ENCODE data around the gene ZNF800.
A peak's percentile ranks its signal among the peaks of the same experiment; 100 is the strongest.
"Not testable (repeated sequence)": the region's sequence is repeated elsewhere in the genome, so short reads cannot be mapped to it uniquely, and the experiment has no call there.

ZNF800 gene

GRCh38 chr7:127392566-127393367 lies at the start of gene ZNF800:
ZNF800 (minus strand) TSS chr7:127392708; CDS start chr7:127391557, 1,151 bp downstream.
- peak; percentile 90 for ATAC-seq
- DNase-seq, result peak; percentile 91

GRCh38 chr7:127440206-127440605 lies 47.7 kb upstream of the ZNF800 start:
- ATAC-seq, result no peak
- no peak for DNase-seq

- no peak for ATAC-seq
Observed at GRCh38 chr7:127438836-127439235, 46.3 kb upstream of the ZNF800 start.

GRCh38 chr7:127437837-127438236 lies 45.3 kb upstream of the ZNF800 start:
- no peak for DNase-seq
- ATAC-seq, result no peak

More at GRCh38 chr7:127438836-127439235, 46.3 kb upstream of the ZNF800 start:
- DNase-seq, result no peak

GRCh38 chr7:127437241-127437640 lies 44.7 kb upstream of the ZNF800 start:
- no peak for ATAC-seq
- DNase-seq, result no peak

GRCh38 chr7:127429281-127429680 lies 36.8 kb upstream of the ZNF800 start:
- not testable (repeated sequence) for ATAC-seq, DNase-seq

- no peak for ATAC-seq
- DNase-seq, result no peak
Observed at GRCh38 chr7:127419196-127419595, 26.7 kb upstream of the ZNF800 start.

- ATAC-seq, result no peak
Observed at GRCh38 chr7:127418459-127418858, 26.0 kb upstream of the ZNF800 start.

GRCh38 chr7:127417346-127417745 lies 24.8 kb upstream of the ZNF800 start:
- ATAC-seq, result no peak
- DNase-seq, result no peak

More at GRCh38 chr7:127418459-127418858, 26.0 kb upstream of the ZNF800 start:
- DNase-seq, result no peak

GRCh38 chr7:127415060-127415742 lies 22.7 kb upstream of the ZNF800 start:
- DNase-seq (no peak), ATAC-seq (peak; percentile 42)

- DNase-seq (no peak), ATAC-seq (peak; percentile 44)
Observed at GRCh38 chr7:127413962-127414361, 21.5 kb upstream of the ZNF800 start.

- DNase-seq (no peak), ATAC-seq (no peak)
Observed at GRCh38 chr7:127413326-127413725, 20.8 kb upstream of the ZNF800 start.

- ATAC-seq, result no peak
- DNase-seq, result no peak
Observed at GRCh38 chr7:127411176-127411575, 18.7 kb upstream of the ZNF800 start.

GRCh38 chr7:127409629-127410028 lies 17.1 kb upstream of the ZNF800 start:
- no peak for ATAC-seq

GRCh38 chr7:127404286-127405072 lies 12.0 kb upstream of the ZNF800 start:
- peak; percentile 55 for ATAC-seq
- DNase-seq, result no peak

More at GRCh38 chr7:127409629-127410028, 17.1 kb upstream of the ZNF800 start:
- no peak for DNase-seq

- ATAC-seq (no peak), DNase-seq (no peak)
Observed at GRCh38 chr7:127396184-127396583, 3.7 kb upstream of the ZNF800 start.

- ATAC-seq, DNase-seq: not testable (repeated sequence)
Observed at GRCh38 chr7:127395104-127395503, 2.6 kb upstream of the ZNF800 start.

- no peak for ATAC-seq
- DNase-seq, result peak; percentile 29
Observed at GRCh38 chr7:127393368-127394058, 1.0 kb upstream of the ZNF800 start.

- DNase-seq (peak; percentile 74), ATAC-seq (peak; percentile 68)
Observed at GRCh38 chr7:127392182-127392565, 334 bp downstream of the ZNF800 start.

GRCh38 chr7:127391591-127392181 lies 822 bp downstream of the ZNF800 start:
- ATAC-seq (peak; percentile 24), DNase-seq (peak; percentile 62)

GRCh38 chr7:127390817-127391590 lies 1.5 kb downstream of the ZNF800 start:
- ATAC-seq (no peak), DNase-seq (no peak)
